Gastroesophageal sphincter (tissue), 4 donors: ENCODE measurements around the gene FIP1L1. TPM values are rescaled to one million over a fixed set of nuclear protein-coding genes. Genes with fewer than 3 reads are reported as not detected.
A peak's percentile ranks its signal among the peaks of the same experiment; 100 is the strongest.

Source experiments
- ATAC-seq: fragments of 150-250 bp; one replicate; pipeline ENCODE4 v1.9.1; 2016; ENCODE audit warnings: mild to moderate bottlenecking, moderate library complexity
- H3K27ac ChIP-seq, 4 donors: fragments of 200-600 bp; sonication (generic) in 3 of 4; 1 replicate in 3 of 4; 2 replicates in 1 of 4; pipeline ENCODE4 v1.5.1; 2016 to 2019
- H3K27me3 ChIP-seq: fragments of 200-600 bp; sonication (generic); one replicate; pipeline ENCODE4 v1.5.1; 2019
- H3K36me3 ChIP-seq, 2 donors: fragments of 200-600 bp; sonication (generic); one replicate each; pipeline ENCODE4 v1.5.1; 2019; ENCODE audit warnings: control low read depth in 1 of 2
- H3K4me1 ChIP-seq, 3 donors: fragments of 200-600 bp; sonication (generic); 1 replicate in 2 of 3; 2 replicates in 1 of 3; pipeline ENCODE4 v1.5.1; 2016 to 2019; ENCODE audit warnings: control low read depth in 2 of 3
- H3K4me3 ChIP-seq, 2 donors: fragments of 200-600 bp; sonication (generic); one replicate each; pipeline ENCODE4 v1.5.1; 2019; ENCODE audit warnings: mild to moderate bottlenecking in 1 of 2, moderate library complexity in 1 of 2
- H3K9me3 ChIP-seq, 3 donors: fragments of 200-600 bp; sonication (generic); one replicate each; pipeline ENCODE4 v1.5.1; 2017 to 2019; ENCODE audit warnings: control low read depth in 2 of 3
- EP300 ChIP-seq: sonication (generic); formaldehyde crosslinking; IDR thresholded peaks from one replicate; pipeline ENCODE4 v1.6.1; 2017; ENCODE audit warnings: antibody characterized with exemption, mild to moderate bottlenecking
- POLR2A ChIP-seq, 2 donors: fragments of 450-650 bp; IDR thresholded peaks; one replicate each; pipeline ENCODE4 v1.6.1; 2017; ENCODE audit warnings: antibody characterized with exemption in 2 of 2, mild to moderate bottlenecking in 2 of 2, moderate library complexity in 1 of 2
- POLR2AphosphoS5 ChIP-seq: sonication (generic); formaldehyde crosslinking; IDR thresholded peaks from one replicate; pipeline ENCODE4 v1.6.1; 2017; ENCODE audit warnings: antibody characterized with exemption
- WGBS, 2 donors: methylation state at CpG; one replicate each; pipeline ENCODE4 v1.1.5; 2018; ENCODE audit warnings: low coverage in 1 of 2; 5-methylcytosine and 5-hydroxymethylcytosine counted together
- total RNA-seq, 4 donors: library from RNA; depleted of rRNA; stranded (reverse); fragments of >200 nt; gene quantifications; one replicate each; pipeline ENCODE4 v1.1.0, GENCODE V29; 2016
- TF ChIP-seq, protein P1 (sequence below), 4 experiments: fragments of 200-600 bp in 2 of 4; fragments of 450-650 bp in 2 of 4; sonication (generic) in 1 of 4; IDR thresholded peaks; one replicate each; pipeline ENCODE4 v1.5.1; 2017 to 2019; ENCODE audit warnings: antibody characterized with exemption in 4 of 4, mild to moderate bottlenecking in 2 of 4, moderate library complexity in 2 of 4

The FIP1L1 gene
- total RNA-seq, 4 donors from 2014 or later = 40.8 to 56.4 (median 43.8) TPM

DNA sequence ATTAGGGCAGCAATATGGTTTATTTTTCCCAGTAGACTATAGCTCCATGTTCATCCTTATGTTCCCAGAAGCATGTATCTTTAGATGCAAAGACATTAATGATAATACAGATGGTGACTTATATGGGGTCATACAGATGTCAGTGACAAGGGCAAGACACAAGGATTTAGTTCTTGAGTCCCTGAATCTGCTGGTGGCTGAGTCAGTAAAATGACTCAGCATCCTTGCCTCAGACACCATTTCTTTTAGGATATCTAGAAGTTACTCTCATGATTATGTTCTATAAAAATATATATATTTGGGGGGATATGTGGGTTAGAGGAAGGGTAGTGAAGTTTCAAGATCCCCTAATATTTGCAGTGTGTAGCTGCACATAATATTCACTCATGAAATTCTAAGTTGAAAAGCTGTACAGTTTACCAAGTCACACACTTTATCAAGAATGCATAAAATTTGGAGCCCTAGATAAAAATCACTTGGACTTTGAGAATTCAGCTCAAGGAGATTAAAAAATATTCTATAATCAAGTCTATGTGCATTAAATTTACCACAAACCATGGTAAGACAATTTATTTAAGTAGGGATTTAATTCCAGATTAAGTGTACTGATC is 111.9 kb downstream of the FIP1L1 start:
- Histone ChIP-seq H3K4me3 (no peak overlapping the region), H3K9me3 (no peaks in the 10 kb centered on the region), H3K27ac (no peak overlapping the region), H3K27me3 (peaks cover 4% of the 10 kb centered on the region), H3K36me3 (no peaks in the 10 kb centered on the region), H3K4me1 (no peaks in the 10 kb centered on the region)
- TF ChIP-seq EP300 (no peak), POLR2AphosphoS5 (no peak), POLR2A (IDR thresholded peaks at IDR 0.05) (no peak)
- TF ChIP-seq, protein P1, sequence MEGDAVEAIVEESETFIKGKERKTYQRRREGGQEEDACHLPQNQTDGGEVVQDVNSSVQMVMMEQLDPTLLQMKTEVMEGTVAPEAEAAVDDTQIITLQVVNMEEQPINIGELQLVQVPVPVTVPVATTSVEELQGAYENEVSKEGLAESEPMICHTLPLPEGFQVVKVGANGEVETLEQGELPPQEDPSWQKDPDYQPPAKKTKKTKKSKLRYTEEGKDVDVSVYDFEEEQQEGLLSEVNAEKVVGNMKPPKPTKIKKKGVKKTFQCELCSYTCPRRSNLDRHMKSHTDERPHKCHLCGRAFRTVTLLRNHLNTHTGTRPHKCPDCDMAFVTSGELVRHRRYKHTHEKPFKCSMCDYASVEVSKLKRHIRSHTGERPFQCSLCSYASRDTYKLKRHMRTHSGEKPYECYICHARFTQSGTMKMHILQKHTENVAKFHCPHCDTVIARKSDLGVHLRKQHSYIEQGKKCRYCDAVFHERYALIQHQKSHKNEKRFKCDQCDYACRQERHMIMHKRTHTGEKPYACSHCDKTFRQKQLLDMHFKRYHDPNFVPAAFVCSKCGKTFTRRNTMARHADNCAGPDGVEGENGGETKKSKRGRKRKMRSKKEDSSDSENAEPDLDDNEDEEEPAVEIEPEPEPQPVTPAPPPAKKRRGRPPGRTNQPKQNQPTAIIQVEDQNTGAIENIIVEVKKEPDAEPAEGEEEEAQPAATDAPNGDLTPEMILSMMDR (IDR thresholded peaks at IDR 0.05) = no peak
- ATAC-seq = no peak

DNA sequence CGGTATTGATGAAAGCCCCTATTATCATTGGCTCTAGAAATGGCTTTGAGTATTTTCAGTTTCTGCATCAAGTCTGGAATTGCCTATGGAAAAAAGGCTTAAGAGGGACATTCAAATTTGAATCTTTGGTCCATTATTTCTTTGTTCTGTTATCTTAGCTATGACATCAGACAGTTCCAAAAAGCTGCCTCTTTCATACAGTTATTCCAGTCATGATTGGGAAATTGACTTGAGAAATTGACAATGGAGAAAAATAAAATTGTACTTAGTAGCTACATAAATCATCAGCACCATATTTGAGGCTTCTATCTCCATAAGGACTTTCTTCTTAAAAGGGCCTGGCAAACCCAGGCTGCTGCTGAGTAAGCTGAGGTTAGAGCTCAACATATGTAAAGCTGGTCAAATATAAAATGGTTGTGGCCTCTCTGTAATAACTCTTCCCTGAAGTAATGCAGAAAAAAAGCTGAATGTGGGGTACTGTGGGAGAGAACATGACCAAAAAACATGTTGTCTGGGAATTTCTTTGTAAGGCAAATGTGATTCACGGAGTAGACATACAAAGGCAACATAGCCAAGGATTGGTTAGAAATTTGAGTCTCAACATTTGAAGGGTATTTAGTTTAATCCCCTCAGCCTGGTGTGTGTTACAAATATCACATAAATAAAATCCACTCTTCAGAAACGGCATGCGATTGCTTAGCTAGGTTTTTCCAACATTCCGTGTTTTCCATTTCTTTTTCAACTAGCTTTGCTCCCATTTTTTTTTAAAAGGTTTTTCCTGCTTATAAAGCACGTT is 112.9 kb downstream of the FIP1L1 start:
- 47 to 52% methylated on average over 6 of the region's 6 CpGs for WGBS, 2 donors
- Histone ChIP-seq H3K4me3 (no peak overlapping the region), H3K27ac (no peak overlapping the region), H3K9me3 (no peaks in the 10 kb centered on the region), H3K4me1 (no peaks in the 10 kb centered on the region), H3K27me3 (peaks cover 4% of the 10 kb centered on the region), H3K36me3 (no peaks in the 10 kb centered on the region)
- ATAC-seq = no peak
- TF ChIP-seq, protein P1 (IDR thresholded peaks at IDR 0.05) = no peak
- TF ChIP-seq POLR2AphosphoS5 (no peak), EP300 (no peak), POLR2A (IDR thresholded peaks at IDR 0.05) (no peak)

DNA sequence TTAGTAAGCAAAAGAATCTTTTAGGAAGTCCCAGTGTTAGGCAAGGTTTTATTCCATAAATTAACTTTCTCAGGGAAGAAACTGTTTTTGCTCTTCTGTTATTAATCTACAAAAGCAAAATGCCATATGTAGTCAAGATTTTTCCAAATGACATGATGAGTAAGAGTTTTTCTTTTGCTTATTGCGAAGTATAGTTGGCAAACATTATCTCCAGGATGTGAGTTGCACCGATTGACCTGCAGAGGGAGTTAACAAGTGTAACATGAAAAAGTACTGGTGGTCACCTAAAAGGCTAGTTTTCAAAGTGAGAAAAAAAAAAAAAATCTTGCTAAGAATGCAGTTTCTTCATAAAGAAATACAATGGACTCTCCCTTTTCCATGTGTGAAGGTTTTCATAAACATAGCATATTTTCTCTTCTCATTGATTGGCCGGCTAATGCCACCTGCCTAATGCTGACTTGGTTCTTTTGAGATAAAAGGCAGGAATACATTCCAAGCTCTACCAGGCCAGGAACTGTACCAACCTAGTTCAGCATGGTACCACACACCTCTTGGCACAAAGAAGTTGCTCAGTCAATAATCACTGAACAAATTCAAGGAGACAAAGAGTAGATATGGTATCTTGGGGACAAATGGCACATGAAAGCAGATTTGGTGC is 113.7 kb downstream of the FIP1L1 start:
- 30 to 40% methylated on average over 3 of the region's 3 CpGs for WGBS, 2 donors
- no peak for TF ChIP-seq EP300
- TF ChIP-seq, protein P1 (IDR thresholded peaks at IDR 0.05) = peak; percentile 21 to 70 (median 62)
- TF ChIP-seq POLR2AphosphoS5 = peak; percentile 35
- no peak for TF ChIP-seq POLR2A (IDR thresholded peaks at IDR 0.05)
- Histone ChIP-seq H3K27ac (no peak overlapping the region), H3K4me3 (no peak overlapping the region), H3K36me3 (no peaks in the 10 kb centered on the region), H3K9me3 (no peaks in the 10 kb centered on the region), H3K4me1 (no peaks in the 10 kb centered on the region), H3K27me3 (peaks cover 4% of the 10 kb centered on the region)
- ATAC-seq = peak; percentile 67

DNA sequence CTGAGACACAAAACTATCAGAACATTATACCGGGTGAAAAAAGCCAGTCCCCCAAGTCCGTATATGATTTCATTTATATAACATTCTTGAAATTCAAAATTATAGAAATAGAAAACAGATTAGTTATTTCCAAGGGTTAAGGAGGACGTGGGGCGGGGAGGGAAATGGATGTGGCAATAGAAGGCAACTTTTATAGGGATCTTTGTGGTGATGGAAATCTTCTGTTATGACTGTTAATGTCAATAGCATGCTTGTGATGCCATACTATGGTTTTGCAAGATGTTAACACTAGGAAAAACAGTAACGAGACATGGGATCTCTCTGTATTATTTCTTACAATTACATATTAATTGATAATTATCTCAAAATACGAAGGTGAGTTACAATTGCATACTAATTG is 117.4 kb downstream of the FIP1L1 start:
- H3K4me1 ChIP-seq = peaks cover 0 to 9% (median 0%) of the 10 kb centered on the region in 3 donors
- no peak for ATAC-seq
- no peaks in the 10 kb centered on the region for H3K27me3 ChIP-seq
- H3K27ac ChIP-seq = no peak overlapping the region
- H3K4me3 ChIP-seq = no peak overlapping the region
- TF ChIP-seq POLR2A (IDR thresholded peaks at IDR 0.05) (no peak), POLR2AphosphoS5 (no peak), EP300 (no peak)
- TF ChIP-seq, protein P1 (IDR thresholded peaks at IDR 0.05) = no peak
- H3K36me3 ChIP-seq = no peaks in the 10 kb centered on the region
- no peaks in the 10 kb centered on the region for H3K9me3 ChIP-seq
- WGBS, 2 donors = 84 to 89% methylated on average over 3 to 6 of the region's 6 CpGs
